Fibroblast of villous mesenchyme (primary cell): ENCODE data around the gene LRRC4C. TPM values are rescaled to one million over a fixed set of nuclear protein-coding genes. Genes with fewer than 3 reads are reported as not detected.

Experiments
- DNase-seq: peaks from one replicate; pipeline ENCODE4 v3.0.0-alpha.2; 2010; ENCODE audit warnings: low read depth
- H3K4me3 ChIP-seq: 2 replicates; pipeline ENCODE4 v1.5.1; 2011; ENCODE audit warnings: low read depth, mild to moderate bottlenecking, low read length
- total RNA-seq: library from RNA; depleted of rRNA; stranded (reverse); fragments of >200 nt; gene quantifications from 2 replicates; pipeline ENCODE4 v1.2.3, GENCODE V29; 2012
- TF ChIP-seq, protein P1 (sequence below): IDR thresholded peaks from 2 replicates; pipeline ENCODE4 v1.5.1; 2012; ENCODE audit warnings: low read depth, mild to moderate bottlenecking, low read length; ENCODE audit not compliant: insufficient read depth

LRRC4C gene
- total RNA-seq, 1 donor = under 0.01 TPM

- no peak for DNase-seq
- TF ChIP-seq, protein P1, sequence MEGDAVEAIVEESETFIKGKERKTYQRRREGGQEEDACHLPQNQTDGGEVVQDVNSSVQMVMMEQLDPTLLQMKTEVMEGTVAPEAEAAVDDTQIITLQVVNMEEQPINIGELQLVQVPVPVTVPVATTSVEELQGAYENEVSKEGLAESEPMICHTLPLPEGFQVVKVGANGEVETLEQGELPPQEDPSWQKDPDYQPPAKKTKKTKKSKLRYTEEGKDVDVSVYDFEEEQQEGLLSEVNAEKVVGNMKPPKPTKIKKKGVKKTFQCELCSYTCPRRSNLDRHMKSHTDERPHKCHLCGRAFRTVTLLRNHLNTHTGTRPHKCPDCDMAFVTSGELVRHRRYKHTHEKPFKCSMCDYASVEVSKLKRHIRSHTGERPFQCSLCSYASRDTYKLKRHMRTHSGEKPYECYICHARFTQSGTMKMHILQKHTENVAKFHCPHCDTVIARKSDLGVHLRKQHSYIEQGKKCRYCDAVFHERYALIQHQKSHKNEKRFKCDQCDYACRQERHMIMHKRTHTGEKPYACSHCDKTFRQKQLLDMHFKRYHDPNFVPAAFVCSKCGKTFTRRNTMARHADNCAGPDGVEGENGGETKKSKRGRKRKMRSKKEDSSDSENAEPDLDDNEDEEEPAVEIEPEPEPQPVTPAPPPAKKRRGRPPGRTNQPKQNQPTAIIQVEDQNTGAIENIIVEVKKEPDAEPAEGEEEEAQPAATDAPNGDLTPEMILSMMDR = no peak
- no peak overlapping the region for H3K4me3 ChIP-seq
Observed at GRCh38 chr11:40370821-40371616, 1088.4 kb downstream of the LRRC4C start.

DNA sequence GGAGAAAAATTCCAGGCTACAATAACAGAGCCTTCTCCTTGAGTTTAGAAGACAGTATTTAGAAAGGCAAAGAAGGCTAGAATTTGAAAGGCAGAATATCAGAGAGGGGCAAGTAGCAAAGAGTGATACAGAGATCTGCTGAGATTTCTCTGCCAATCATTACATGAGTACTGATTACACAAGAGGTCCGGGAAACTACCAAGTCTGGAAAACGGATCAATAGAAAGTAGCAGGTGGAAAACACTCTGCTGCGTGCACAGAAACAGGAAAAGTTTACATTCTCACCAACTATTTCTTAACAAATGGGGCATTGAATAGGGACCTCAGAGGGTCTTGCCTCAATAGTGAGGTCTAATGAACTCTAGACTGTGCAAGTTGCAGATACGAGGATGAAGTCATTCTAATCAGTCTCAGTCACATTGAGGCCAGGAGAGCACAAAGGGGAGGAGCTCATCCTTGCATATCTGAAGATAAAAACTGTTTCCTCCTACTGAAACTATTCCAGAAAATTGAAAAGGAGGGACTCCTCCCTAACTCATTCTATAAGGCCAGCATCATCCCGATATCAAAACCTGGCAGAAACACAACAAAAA lies 1099.2 kb downstream of the LRRC4C start:
- TF ChIP-seq, protein P1 = no peak
- H3K4me3 ChIP-seq = no peak overlapping the region
- DNase-seq = no peak

DNA sequence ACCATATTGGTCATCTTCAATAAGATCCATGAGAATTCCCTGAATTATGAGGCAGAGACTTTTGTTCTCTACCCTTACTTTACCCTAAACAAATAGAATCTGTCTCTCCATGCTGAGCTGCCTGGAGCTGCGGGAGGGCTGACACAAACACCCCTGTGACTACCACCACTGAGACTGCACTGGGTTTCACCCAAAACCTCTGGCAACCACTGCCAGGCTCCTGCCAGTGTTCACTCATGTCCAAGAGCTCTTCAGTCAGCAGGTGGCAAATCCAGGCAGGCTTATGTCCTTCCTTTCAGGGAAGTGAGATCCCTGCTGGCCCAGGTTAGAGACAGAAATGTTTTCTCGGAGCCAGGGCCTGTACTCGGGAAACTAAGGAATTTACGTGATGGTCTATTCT lies 1105.3 kb downstream of the LRRC4C start:
- no peak for DNase-seq
- TF ChIP-seq, protein P1 = no peak
- no peak overlapping the region for H3K4me3 ChIP-seq

GRCh38 chr11:40340911-40341310 lies 1118.5 kb downstream of the LRRC4C start:
- no peak overlapping the region for H3K4me3 ChIP-seq
- DNase-seq = no peak
- TF ChIP-seq, protein P1 = no peak

- TF ChIP-seq, protein P1 = no peak
- DNase-seq = peak; percentile 47
- no peak overlapping the region for H3K4me3 ChIP-seq
Observed at GRCh38 chr11:40338739-40339138, 1120.7 kb downstream of the LRRC4C start.

- no peak overlapping the region for H3K4me3 ChIP-seq
- TF ChIP-seq, protein P1 = no peak
- DNase-seq = no peak
Observed at GRCh38 chr11:40338062-40338461, 1121.4 kb downstream of the LRRC4C start.
